Karpas-422 (cell line): ENCODE data around the gene DHRS13. TPM values are rescaled to one million over a fixed set of nuclear protein-coding genes. Genes with fewer than 3 reads are reported as not detected.

Experiments used
- DNase-seq: peaks from one replicate; pipeline ENCODE4 v3.0.0-alpha.2; 2015
- H2AFZ ChIP-seq: fragments of 200-600 bp; sonication (generic); 2 replicates; pipeline ENCODE4 v1.6.1; 2014; ENCODE audit warnings: antibody characterized with exemption, low read length, mixed read lengths
- H3K27ac ChIP-seq: fragments of 200-600 bp; sonication (generic); 2 replicates; pipeline ENCODE4 v1.5.1; 2014; ENCODE audit warnings: mild to moderate bottlenecking, low read length, moderate library complexity
- H3K27me3 ChIP-seq: fragments of 200-600 bp; sonication (generic); 2 replicates; pipeline ENCODE4 v1.6.1; 2014; ENCODE audit warnings: low read length, mixed read lengths
- H3K36me3 ChIP-seq: fragments of 200-600 bp; sonication (generic); 2 replicates; pipeline ENCODE4 v1.6.1; 2014; ENCODE audit warnings: low read length, mixed read lengths; ENCODE audit not compliant: insufficient read depth
- H3K4me1 ChIP-seq: fragments of 200-600 bp; sonication (generic); 2 replicates; pipeline ENCODE4 v1.6.1; 2014; ENCODE audit warnings: mild to moderate bottlenecking, low read length, mixed read lengths
- H3K4me2 ChIP-seq: fragments of 200-600 bp; sonication (generic); 2 replicates; pipeline ENCODE4 v1.6.1; 2014; ENCODE audit warnings: low read length, low read depth, mild to moderate bottlenecking; ENCODE audit not compliant: poor library complexity, severe bottlenecking
- H3K4me3 ChIP-seq: fragments of 200-600 bp; sonication (generic); 2 replicates; pipeline ENCODE4 v1.5.1; 2014; ENCODE audit warnings: mild to moderate bottlenecking, antibody characterized with exemption, low read length, mixed read lengths
- H3K79me2 ChIP-seq: fragments of 200-600 bp; sonication (generic); 2 replicates; pipeline ENCODE4 v1.6.1; 2014; ENCODE audit warnings: mild to moderate bottlenecking, low read length, mixed read lengths
- H3K9ac ChIP-seq: fragments of 200-600 bp; sonication (generic); 2 replicates; pipeline ENCODE4 v1.6.0; 2014; ENCODE audit warnings: low read length
- H3K9me2 ChIP-seq: fragments of 200-600 bp; sonication (generic), shearing (Covaris generic); replicated peaks from 2 replicates; pipeline ENCODE4 v1.6.0; 2014; ENCODE audit warnings: mild to moderate bottlenecking, low read length, moderate library complexity; ENCODE audit not compliant: insufficient read depth
- H3K9me3 ChIP-seq: fragments of 300-700, 200-600 bp; sonication (generic); 2 replicates; pipeline ENCODE4 v1.6.1; 2014; ENCODE audit warnings: low read length, mixed read lengths
- H4K20me1 ChIP-seq: fragments of 200-600 bp; sonication (generic); 2 replicates; pipeline ENCODE4 v1.6.1; 2014; ENCODE audit warnings: mild to moderate bottlenecking, antibody characterized with exemption, low read length, low read depth; ENCODE audit not compliant: insufficient read depth
- total RNA-seq: library from RNA; depleted of rRNA; stranded (reverse); fragments of >200 nt; shearing (Covaris generic); gene quantifications from 2 replicates; pipeline ENCODE4 v1.2.3, GENCODE V29; 2014; ENCODE audit warnings: low replicate concordance

Gene DHRS13
- total RNA-seq, 1 experiment from 2014 or later: 12.9 TPM

DNA sequence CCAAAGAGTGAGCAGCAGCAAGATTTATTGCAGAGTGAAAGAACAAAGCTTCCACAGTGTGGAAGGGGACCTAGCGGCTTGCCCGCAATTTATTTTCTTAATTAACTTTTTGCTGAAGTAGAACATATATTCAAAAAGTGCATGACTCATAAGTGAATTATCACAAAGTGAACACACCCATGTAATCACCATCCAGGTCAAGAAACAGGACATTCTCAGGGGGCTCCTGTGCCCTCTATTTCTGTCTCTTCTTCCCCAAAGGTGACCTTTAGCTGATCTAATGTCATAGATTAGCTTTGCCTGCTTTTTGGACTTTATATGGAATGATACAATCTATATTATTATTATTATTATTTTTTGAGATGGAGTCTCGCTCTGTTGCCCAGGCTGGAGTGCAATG lies 28.1 kb downstream of the DHRS13 start:
- H3K4me1 ChIP-seq: peaks cover 15% of the 10 kb centered on the region
- no peak for DNase-seq
- no peak overlapping the region for H3K4me3 ChIP-seq
- no peaks in the 10 kb centered on the region for H3K27me3 ChIP-seq
- H3K9me3 ChIP-seq: no peaks in the 10 kb centered on the region
- H3K9ac ChIP-seq: no peak overlapping the region
- no peaks in the 10 kb centered on the region for H4K20me1 ChIP-seq
- no peak overlapping the region for H2AFZ ChIP-seq
- no peaks in the 10 kb centered on the region for H3K9me2 ChIP-seq
- H3K79me2 ChIP-seq: no peaks in the 10 kb centered on the region
- no peak overlapping the region for H3K27ac ChIP-seq
- no peak overlapping the region for H3K4me2 ChIP-seq
- no peaks in the 10 kb centered on the region for H3K36me3 ChIP-seq

DNA sequence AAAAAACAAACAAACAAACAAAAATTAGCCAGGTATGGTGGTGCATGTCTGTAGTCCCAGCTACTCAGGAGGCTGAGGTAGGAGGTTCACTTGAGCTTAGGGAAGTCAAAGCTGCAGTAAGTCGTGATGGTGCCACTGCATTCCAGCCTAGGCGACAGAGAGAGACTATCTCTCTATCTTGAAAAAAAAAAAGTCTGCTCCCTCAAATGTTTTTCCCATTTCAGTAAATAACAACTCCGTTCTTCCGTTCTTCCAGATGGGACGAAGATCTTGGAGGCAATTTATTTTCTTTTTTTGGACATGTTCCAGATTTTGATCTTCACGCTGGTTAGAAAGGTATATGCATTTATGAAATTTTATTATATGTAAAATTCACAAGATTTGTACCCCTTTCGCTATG lies 29.0 kb downstream of the DHRS13 start:
- no peak for DNase-seq
- Histone ChIP-seq H3K4me1 (peaks cover 15% of the 10 kb centered on the region), H3K9ac (no peak overlapping the region), H4K20me1 (no peaks in the 10 kb centered on the region), H3K4me3 (no peak overlapping the region), H3K79me2 (no peaks in the 10 kb centered on the region), H3K27ac (no peak overlapping the region), H3K9me3 (no peaks in the 10 kb centered on the region), H2AFZ (no peak overlapping the region), H3K27me3 (no peaks in the 10 kb centered on the region), H3K9me2 (no peaks in the 10 kb centered on the region), H3K4me2 (no peak overlapping the region), H3K36me3 (no peaks in the 10 kb centered on the region)

DNA sequence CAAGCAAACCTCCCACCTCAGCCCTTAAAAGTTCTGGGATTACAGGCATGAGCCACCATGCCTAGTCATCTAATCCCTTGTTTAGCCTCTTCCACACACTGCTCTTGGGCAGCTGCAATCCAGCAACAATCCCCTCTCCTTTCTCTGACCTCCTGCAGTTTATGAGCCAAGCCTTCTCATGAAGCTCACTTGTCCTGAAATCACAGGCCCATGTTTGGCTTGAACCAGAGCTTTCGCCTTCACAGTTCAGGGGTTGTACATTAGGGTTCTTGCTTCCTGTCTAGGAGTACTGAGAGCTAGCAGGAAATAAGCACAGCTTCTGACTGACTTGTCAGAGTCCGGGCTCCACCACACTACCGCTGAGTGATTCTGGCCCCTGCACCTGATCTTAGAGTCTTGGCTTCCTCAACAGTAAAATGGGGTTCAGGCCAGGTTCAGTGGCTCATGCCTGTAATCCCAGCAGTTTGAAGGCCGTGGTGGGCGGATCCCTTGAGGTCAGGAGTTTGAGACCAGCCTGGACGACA lies 31.8 kb downstream of the DHRS13 start:
- Histone ChIP-seq H3K4me1 (peaks cover 7% of the 10 kb centered on the region), H3K4me3 (no peak overlapping the region), H3K27ac (no peak overlapping the region), H3K79me2 (no peaks in the 10 kb centered on the region), H4K20me1 (no peaks in the 10 kb centered on the region), H2AFZ (no peak overlapping the region), H3K36me3 (no peaks in the 10 kb centered on the region), H3K9me2 (no peaks in the 10 kb centered on the region), H3K9ac (no peak overlapping the region), H3K4me2 (no peak overlapping the region), H3K9me3 (no peaks in the 10 kb centered on the region), H3K27me3 (no peaks in the 10 kb centered on the region)
- no peak for DNase-seq

DNA sequence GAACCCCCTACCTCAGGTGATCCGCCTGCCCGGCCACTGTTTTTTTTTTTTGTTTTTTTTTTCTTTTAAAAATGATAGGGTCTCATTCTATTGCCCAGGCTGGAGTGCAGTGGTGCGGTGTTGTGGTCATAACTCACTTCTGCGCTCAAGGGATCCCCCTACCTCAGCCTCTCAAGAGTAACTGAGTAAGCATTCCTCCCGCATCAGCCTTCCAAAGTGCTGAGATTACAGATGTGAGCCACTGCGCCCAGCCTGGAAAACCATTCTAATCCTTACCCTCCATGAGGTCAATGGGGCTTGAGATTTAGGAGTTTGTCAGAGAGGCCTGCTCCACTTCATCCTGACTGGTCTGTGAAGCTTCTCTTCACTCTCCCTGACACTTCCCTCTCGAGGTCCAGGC lies 35.6 kb downstream of the DHRS13 start:
- Histone ChIP-seq H3K27ac (no peak overlapping the region), H3K4me3 (no peak overlapping the region), H3K27me3 (no peaks in the 10 kb centered on the region), H3K9ac (no peak overlapping the region), H3K4me1 (peaks cover 6% of the 10 kb centered on the region), H4K20me1 (no peaks in the 10 kb centered on the region), H3K4me2 (no peak overlapping the region), H3K9me3 (no peaks in the 10 kb centered on the region), H3K9me2 (no peaks in the 10 kb centered on the region), H3K79me2 (no peaks in the 10 kb centered on the region), H2AFZ (no peak overlapping the region), H3K36me3 (no peaks in the 10 kb centered on the region)
- DNase-seq: no peak

DNA sequence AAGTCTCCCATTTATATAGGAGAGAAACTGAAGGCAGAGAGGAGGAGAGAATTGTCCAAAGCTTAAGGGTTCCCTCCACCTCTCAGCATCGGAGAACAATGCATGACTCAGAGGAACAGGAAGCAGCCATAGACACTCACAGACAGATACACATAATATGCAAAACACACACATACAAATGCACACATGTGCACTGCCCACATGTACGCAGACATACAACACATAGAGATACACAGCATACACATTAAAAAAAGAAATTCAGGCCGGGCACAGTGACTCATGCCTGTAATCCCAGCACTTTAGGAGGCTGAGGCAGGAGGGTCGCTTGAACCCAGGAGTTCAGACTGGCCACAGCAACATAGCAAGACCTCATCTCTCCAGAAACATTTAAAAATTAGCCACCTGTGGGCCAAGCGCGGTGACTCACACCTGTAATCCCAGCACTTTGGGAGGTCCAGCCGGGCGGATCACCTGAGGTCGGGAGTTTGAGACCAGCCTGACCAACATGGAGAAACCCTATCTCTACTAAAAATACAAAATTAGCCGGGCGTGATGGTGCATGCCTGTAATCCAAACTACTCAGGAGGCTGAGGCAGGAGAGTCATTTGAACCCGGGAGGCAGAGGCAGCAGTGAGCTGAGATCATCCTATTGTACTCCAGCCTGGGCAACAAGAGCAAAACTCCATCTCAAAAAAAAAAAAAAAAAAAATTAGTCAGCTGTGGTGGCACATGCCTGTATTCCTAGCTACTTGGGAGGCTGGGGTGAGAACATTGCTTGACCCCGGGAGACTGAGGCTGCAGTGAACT lies 36.7 kb downstream of the DHRS13 start:
- no peak overlapping the region for H3K4me3 ChIP-seq
- no peak overlapping the region for H3K27ac ChIP-seq

DNA sequence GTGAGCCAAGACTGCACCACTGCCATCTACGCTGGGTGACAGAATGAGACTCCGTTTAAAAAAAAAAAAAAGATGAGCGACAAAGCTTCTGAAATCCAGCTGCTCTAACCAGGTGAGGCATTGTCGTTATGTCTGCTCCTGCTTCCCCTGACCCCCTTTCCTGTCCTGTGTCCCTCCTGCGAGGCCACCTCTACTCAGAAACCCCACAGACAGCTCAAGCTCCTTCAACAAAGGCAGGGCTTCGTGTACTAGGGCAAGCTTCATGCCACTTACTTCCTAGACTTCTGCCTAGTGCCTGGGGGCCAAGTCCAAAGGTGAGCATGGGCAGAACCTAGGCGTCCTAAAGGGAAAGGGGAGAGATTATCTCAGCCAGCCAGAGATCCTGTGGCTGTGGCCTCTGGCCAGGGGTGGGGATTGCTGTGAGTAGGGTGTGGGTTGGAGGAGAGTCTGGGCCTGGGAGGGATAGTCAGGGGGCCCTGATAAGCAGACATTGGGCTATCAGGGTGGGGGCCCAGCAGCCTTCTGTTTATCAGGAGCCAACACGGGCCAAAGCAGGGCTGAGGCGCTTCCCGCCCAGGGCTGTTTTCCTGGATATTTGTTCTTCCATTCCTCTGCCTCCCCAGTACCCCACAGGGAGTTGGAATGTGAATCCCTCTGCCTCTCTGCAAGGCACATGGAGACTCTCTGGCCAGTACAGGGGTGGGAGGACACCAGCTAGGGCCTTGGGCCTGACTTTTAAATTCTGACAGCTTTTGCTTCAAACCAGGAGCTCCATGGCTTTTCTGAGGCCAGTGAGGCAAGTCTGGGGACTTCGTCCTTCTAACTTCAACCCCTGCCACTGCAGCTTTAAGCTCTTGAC lies 37.7 kb downstream of the DHRS13 start:
- Histone ChIP-seq H3K4me2 (no peak overlapping the region), H2AFZ (no peak overlapping the region), H3K9ac (no peak overlapping the region)

More for the DNA sequence above, 36.7 kb downstream of the DHRS13 start:
- H3K27me3 ChIP-seq: no peaks in the 10 kb centered on the region
- H3K79me2 ChIP-seq: no peaks in the 10 kb centered on the region
- DNase-seq: no peak
- no peaks in the 10 kb centered on the region for H4K20me1 ChIP-seq
- H2AFZ ChIP-seq: no peak overlapping the region
- H3K9ac ChIP-seq: no peak overlapping the region
- H3K9me3 ChIP-seq: no peaks in the 10 kb centered on the region
- no peak overlapping the region for H3K4me2 ChIP-seq
- H3K9me2 ChIP-seq: no peaks in the 10 kb centered on the region
- H3K4me1 ChIP-seq: peaks cover 6% of the 10 kb centered on the region
- no peaks in the 10 kb centered on the region for H3K36me3 ChIP-seq

DNA sequence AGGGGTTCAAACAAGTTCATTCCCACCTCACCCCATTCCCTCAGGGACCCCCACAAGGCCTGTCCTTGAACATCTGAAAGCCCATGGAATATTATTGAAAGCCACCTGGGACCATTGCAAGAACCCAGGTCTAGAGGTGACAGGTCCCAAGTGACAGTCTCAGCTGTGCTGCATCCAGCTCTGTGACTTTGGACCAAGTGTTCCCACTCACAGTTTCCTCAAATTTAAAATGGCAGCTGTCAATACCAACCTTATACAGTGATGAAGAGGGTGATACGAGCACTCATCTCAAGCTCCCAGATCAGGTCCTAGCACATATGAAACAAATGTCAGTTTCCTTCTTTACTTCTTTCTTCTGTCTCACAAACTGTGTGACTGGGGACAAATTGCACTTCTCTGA lies 38.9 kb downstream of the DHRS13 start:
- no peak overlapping the region for H3K4me2 ChIP-seq
- no peak overlapping the region for H3K27ac ChIP-seq
- no peaks in the 10 kb centered on the region for H4K20me1 ChIP-seq
- no peaks in the 10 kb centered on the region for H3K9me2 ChIP-seq
- H3K36me3 ChIP-seq: peaks cover 2% of the 10 kb centered on the region; the same call in 1 of the 2 replicates
- no peak overlapping the region for H2AFZ ChIP-seq
- H3K4me3 ChIP-seq: no peak overlapping the region
- H3K27me3 ChIP-seq: no peaks in the 10 kb centered on the region
- no peak for DNase-seq
- H3K9me3 ChIP-seq: no peaks in the 10 kb centered on the region
- H3K79me2 ChIP-seq: no peaks in the 10 kb centered on the region
- no peak overlapping the region for H3K9ac ChIP-seq
- peaks cover 6% of the 10 kb centered on the region for H3K4me1 ChIP-seq

More for the DNA sequence above, 37.7 kb downstream of the DHRS13 start:
- Histone ChIP-seq H3K79me2 (no peaks in the 10 kb centered on the region), H4K20me1 (no peaks in the 10 kb centered on the region), H3K4me1 (peaks cover 6% of the 10 kb centered on the region), H3K9me3 (no peaks in the 10 kb centered on the region), H3K27me3 (no peaks in the 10 kb centered on the region), H3K4me3 (no peak overlapping the region), H3K27ac (no peak overlapping the region), H3K9me2 (no peaks in the 10 kb centered on the region), H3K36me3 (no peaks in the 10 kb centered on the region)
- DNase-seq: no peak

DNA sequence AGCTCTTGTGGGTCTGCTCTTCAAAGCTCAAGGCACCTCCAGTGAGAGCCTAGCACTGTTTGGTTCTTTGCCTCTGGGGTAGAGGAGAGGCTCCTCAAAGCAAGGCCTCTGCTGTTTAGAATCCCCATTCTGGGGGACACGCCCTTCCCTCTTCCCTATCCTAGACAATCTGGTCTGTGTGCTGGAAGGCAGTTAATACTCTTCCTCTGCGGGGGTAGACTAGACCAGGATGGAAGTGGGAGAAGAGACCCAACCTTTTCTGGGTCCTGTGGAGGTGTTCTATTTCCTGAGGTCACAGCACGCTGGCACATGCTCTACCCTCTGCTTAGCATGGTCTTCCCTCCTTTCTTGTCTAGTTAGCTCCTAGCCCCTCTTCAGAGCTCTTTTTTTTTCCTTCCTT lies 40.3 kb downstream of the DHRS13 start:
- Histone ChIP-seq H4K20me1 (no peaks in the 10 kb centered on the region), H3K9me3 (no peaks in the 10 kb centered on the region), H3K27me3 (no peaks in the 10 kb centered on the region), H3K27ac (no peak overlapping the region), H3K9me2 (no peaks in the 10 kb centered on the region), H3K36me3 (peaks cover 7% of the 10 kb centered on the region; the same call in 1 of the 2 replicates), H3K9ac (no peak overlapping the region), H3K4me1 (peaks cover 6% of the 10 kb centered on the region), H3K4me2 (no peak overlapping the region), H3K4me3 (no peak overlapping the region), H3K79me2 (no peaks in the 10 kb centered on the region), H2AFZ (no peak overlapping the region)
- DNase-seq: no peak
